ENCODE results near the gene KRTAP29-1.

The KRTAP29-1 gene

GRCh38 chr17:41327411-41328120 is 24.9 kb upstream of the KRTAP29-1 start:
- DNase-seq (ENCODE audit: low read depth): no peak

- DNase-seq (ENCODE audit: low read depth): no peak
These were observed 23.8 kb upstream of the KRTAP29-1 start for GRCh38 chr17:41326173-41327145.

GRCh38 chr17:41325611-41326010 is 23.0 kb upstream of the KRTAP29-1 start:
- DNase-seq (ENCODE audit: low read depth): no peak

GRCh38 chr17:41325126-41325525 is 22.5 kb upstream of the KRTAP29-1 start:
- DNase-seq (ENCODE audit: low read depth): no peak

GRCh38 chr17:41324180-41325075 is 21.8 kb upstream of the KRTAP29-1 start:
- DNase-seq (ENCODE audit: low read depth): no peak

GRCh38 chr17:41322903-41323895 is 20.5 kb upstream of the KRTAP29-1 start:
- no peak for DNase-seq (ENCODE audit: low read depth)

GRCh38 chr17:41322094-41322902 is 19.6 kb upstream of the KRTAP29-1 start:
- DNase-seq (ENCODE audit: low read depth): peak; percentile 33

- no peak for DNase-seq (ENCODE audit: low read depth)
These were observed 15.6 kb upstream of the KRTAP29-1 start for GRCh38 chr17:41318231-41318630.

GRCh38 chr17:41315814-41316445 is 13.3 kb upstream of the KRTAP29-1 start:
- DNase-seq (ENCODE audit: low read depth): no peak

GRCh38 chr17:41315204-41315794 is 12.6 kb upstream of the KRTAP29-1 start, which contains the start of gene KRTAP17-1:
TSS of gene KRTAP17-1 (minus strand) at chr17:41315710. CDS start at chr17:41315650, 60 bp downstream.
- no peak for DNase-seq (ENCODE audit: low read depth)

GRCh38 chr17:41311111-41311510 is 8.5 kb upstream of the KRTAP29-1 start:
- no peak for DNase-seq (ENCODE audit: low read depth)

GRCh38 chr17:41308918-41309359 is 6.3 kb upstream of the KRTAP29-1 start, which contains the start of gene KRTAP16-1:
TSS of gene KRTAP16-1 (minus strand) at chr17:41309309. CDS start at chr17:41309253, 56 bp downstream.
- no peak for DNase-seq (ENCODE audit: low read depth)

GRCh38 chr17:41308251-41308917 is 5.7 kb upstream of the KRTAP29-1 start:
- DNase-seq (ENCODE audit: low read depth): no peak

- no peak for DNase-seq (ENCODE audit: low read depth)
These were observed 5.0 kb upstream of the KRTAP29-1 start for GRCh38 chr17:41307647-41308046.

GRCh38 chr17:41304091-41304490 is 1.4 kb upstream of the KRTAP29-1 start:
- no peak for DNase-seq (ENCODE audit: low read depth)

GRCh38 chr17:41302981-41303380 is 330 bp upstream of the KRTAP29-1 start:
- DNase-seq (ENCODE audit: low read depth): no peak

- no peak for DNase-seq (ENCODE audit: low read depth)
These were observed 1.4 kb downstream of the KRTAP29-1 start for GRCh38 chr17:41301204-41301790.
